DND-41 (cell line): ENCODE results near the gene NR3C1.

Experiments
- ATAC-seq: fragments of 200-7000 bp; cut with Tn5 transposase; 3 replicates; pipeline ENCODE4 v1.9.1; 2021; ENCODE audit warnings: low read depth; ENCODE audit not compliant: insufficient read depth
- DNase-seq: peaks from one replicate; pipeline ENCODE4 v3.0.0-alpha.2; 2020
- H2AFZ ChIP-seq: 2 replicates; pipeline ENCODE4 v1.6.0; 2012; ENCODE audit warnings: low read depth, low read length
- H3K27ac ChIP-seq: 2 replicates; pipeline ENCODE4 v1.5.1; 2012; ENCODE audit warnings: low read length, inconsistent platforms
- H3K27me3 ChIP-seq: fragments of 200-600 bp; sonication (generic); 2 replicates; pipeline ENCODE4 v1.6.0; 2012; ENCODE audit warnings: low read length, mild to moderate bottlenecking, inconsistent platforms; ENCODE audit not compliant: insufficient read depth, poor library complexity
- H3K36me3 ChIP-seq: 2 replicates; pipeline ENCODE4 v1.5.1; 2012; ENCODE audit warnings: low read length, inconsistent platforms; ENCODE audit not compliant: insufficient read depth
- H3K4me1 ChIP-seq: 2 replicates; pipeline ENCODE4 v1.5.1; 2012; ENCODE audit warnings: mild to moderate bottlenecking, low read length; ENCODE audit not compliant: insufficient read depth
- H3K4me2 ChIP-seq: 2 replicates; pipeline ENCODE4 v1.6.0; 2012; ENCODE audit warnings: mild to moderate bottlenecking, moderate library complexity, low read length, inconsistent platforms; ENCODE audit not compliant: insufficient read depth
- H3K4me3 ChIP-seq, 2 experiments: fragments of 200-600 bp in 1 of 2; shearing (Covaris generic) in 1 of 2; 2 replicates each; pipeline ENCODE4 v1.5.1; 2012 to 2016; ENCODE audit warnings: inconsistent platforms in 2 of 2, low read length in 2 of 2, mild to moderate bottlenecking in 2 of 2, low read depth in 1 of 2, moderate library complexity in 1 of 2
- H3K79me2 ChIP-seq: 2 replicates; pipeline ENCODE4 v1.6.0; 2012; ENCODE audit warnings: low read length, inconsistent platforms; ENCODE audit not compliant: insufficient read depth
- H3K9ac ChIP-seq: 2 replicates; pipeline ENCODE4 v1.6.0; 2012; ENCODE audit warnings: low read depth, mild to moderate bottlenecking, inconsistent platforms, low read length, moderate library complexity
- H3K9me3 ChIP-seq: 2 replicates; pipeline ENCODE4 v1.5.1; 2012; ENCODE audit warnings: low read length, moderate library complexity, mild to moderate bottlenecking, inconsistent platforms; ENCODE audit not compliant: insufficient read depth, severe bottlenecking
- H4K20me1 ChIP-seq: 2 replicates; pipeline ENCODE4 v1.6.0; 2012; ENCODE audit warnings: low read length; ENCODE audit not compliant: insufficient read depth
- CTCF ChIP-seq: IDR thresholded peaks from 2 replicates; pipeline ENCODE4 v1.5.1; 2012; ENCODE audit warnings: borderline replicate concordance, low read length, moderate library complexity, mild to moderate bottlenecking; ENCODE audit not compliant: poor library complexity, severe bottlenecking; ENCODE audit errors: extremely low read depth
- EZH2 ChIP-seq: IDR thresholded peaks from 3 replicates; pipeline ENCODE4 v1.6.1; 2012; ENCODE audit warnings: borderline replicate concordance, low read depth, mild to moderate bottlenecking, moderate library complexity, low read length, inconsistent platforms; ENCODE audit not compliant: severe bottlenecking

The NR3C1 gene

GRCh38 chr5:143437666-143438273, 34.3 kb upstream of the NR3C1 start:
- TF ChIP-seq CTCF, result no peak
- TF ChIP-seq EZH2, result no peak
- Histone ChIP-seq H2AFZ (peak overlapping the region; percentile 23; the same call in 1 of the 2 replicates), H3K79me2 (peaks cover 25% of the 10 kb centered on the region), H3K4me2 (no peak overlapping the region), H3K4me1 (peaks cover 45% of the 10 kb centered on the region), H3K36me3 (no peaks in the 10 kb centered on the region), H4K20me1 (no peaks in the 10 kb centered on the region), H3K9me3 (no peaks in the 10 kb centered on the region), H3K27ac (no peak overlapping the region), H3K9ac (no peak overlapping the region), H3K4me3 (no peak overlapping the region), H3K27me3 (no peaks in the 10 kb centered on the region)
- DNase-seq (no peak), ATAC-seq (no peak)

- H3K36me3 ChIP-seq, result peaks cover 3% of the 10 kb centered on the region; the same call in 1 of the 2 replicates
- H3K4me2 ChIP-seq, result peak overlapping the region; percentile 68; the same call in 1 of the 2 replicates
- peak overlapping the region; percentile 86; the same call in 1 of the 2 replicates for H2AFZ ChIP-seq
- no peak overlapping the region for H3K4me3 ChIP-seq
- no peaks in the 10 kb centered on the region for H4K20me1 ChIP-seq
- DNase-seq, result no peak
- H3K9ac ChIP-seq, result peak overlapping the region; percentile 86; the same call in 1 of the 2 replicates
- peaks cover 34% of the 10 kb centered on the region for H3K79me2 ChIP-seq
- peak overlapping the region; percentile 99 for H3K27ac ChIP-seq
- H3K4me1 ChIP-seq, result peaks cover 54% of the 10 kb centered on the region
- H3K27me3 ChIP-seq, result no peaks in the 10 kb centered on the region
- H3K9me3 ChIP-seq, result no peaks in the 10 kb centered on the region
- TF ChIP-seq EZH2, result no peak
- no peak for TF ChIP-seq CTCF
- ATAC-seq, result no peak
Observed at GRCh38 chr5:143436871-143437270, 33.4 kb upstream of the NR3C1 start.

DNA sequence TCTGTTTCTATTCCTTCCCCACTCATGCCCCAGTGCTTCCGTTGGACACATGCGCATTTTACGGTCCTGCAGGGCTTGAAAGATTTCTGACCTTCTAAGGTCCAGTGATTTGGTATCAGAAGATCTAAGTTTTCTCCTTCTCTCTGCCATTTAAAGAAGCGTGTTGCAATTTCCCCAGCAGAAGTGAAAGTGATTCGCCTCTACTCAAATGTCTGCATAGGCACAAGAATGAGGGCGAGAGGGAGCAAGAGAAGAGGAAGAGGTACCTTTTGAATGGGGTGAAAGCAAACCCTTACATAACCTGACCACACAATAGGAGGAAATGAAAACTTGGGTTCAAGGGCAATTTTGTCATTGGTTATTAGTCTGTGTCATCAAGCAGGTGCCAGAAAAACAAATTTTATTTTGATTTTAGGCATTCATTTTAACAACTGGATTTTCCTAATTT, 31.7 kb upstream of the NR3C1 start:
- peaks cover 70% of the 10 kb centered on the region for H3K4me1 ChIP-seq

More for the DNA sequence above, 31.7 kb upstream of the NR3C1 start:
- Histone ChIP-seq H3K79me2 (peaks cover 50% of the 10 kb centered on the region), H3K4me3 (peak overlapping the region; percentile 56 to 68), H2AFZ (peak overlapping the region; percentile 86), H3K4me2 (peak overlapping the region; percentile 68), H3K27ac (peak overlapping the region; percentile 99), H3K27me3 (no peaks in the 10 kb centered on the region), H3K36me3 (peaks cover 12% of the 10 kb centered on the region; the same call in 1 of the 2 replicates), H3K9ac (peak overlapping the region; percentile 86), H3K9me3 (no peaks in the 10 kb centered on the region), H4K20me1 (no peaks in the 10 kb centered on the region)
- DNase-seq, result peak; percentile 67
- TF ChIP-seq CTCF (peak; percentile 13), EZH2 (no peak)
- ATAC-seq, result peak; percentile 68
